ENCODE data around the gene ARHGAP26. TPM values are rescaled to one million over a fixed set of nuclear protein-coding genes. Genes with fewer than 3 reads are reported as not detected.

ARHGAP26 gene
- total and polyA plus RNA-seq, 12 donors: 7.5 to 45.8 (median 37.2) TPM

DNA sequence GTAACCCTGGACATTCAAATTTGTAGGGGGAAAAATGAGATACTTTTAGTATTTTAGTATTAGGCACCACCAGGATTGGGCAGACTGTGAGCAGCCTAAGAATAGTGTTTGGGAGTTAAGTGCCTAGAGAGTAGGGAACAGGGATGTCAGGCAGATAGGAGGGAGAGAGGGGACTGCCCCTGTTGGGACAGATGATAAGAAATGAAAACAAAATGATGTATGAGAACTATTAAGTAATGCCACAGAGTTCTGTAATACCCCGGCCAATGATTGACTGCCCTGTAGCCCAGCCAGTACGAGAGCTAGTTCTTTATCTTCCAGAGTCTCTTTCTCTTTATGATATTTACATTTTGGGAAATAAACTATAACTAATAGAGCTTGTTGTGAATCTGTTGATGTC lies 24.4 kb downstream of the ARHGAP26 start:
- Histone ChIP-seq H3K27ac (peak overlapping the region in 6 of 10 donors; percentile 15 to 91 (median 38)), H3K9me3 (no peaks in the 10 kb centered on the region), H3K4me1 (peaks cover 9 to 77% (median 65%) of the 10 kb centered on the region in 9 donors), H3K4me3 (no peak overlapping the region), H3K36me3 (no peaks in the 10 kb centered on the region), H3K27me3 (no peaks in the 10 kb centered on the region)
- DNase-seq (no peak), ATAC-seq (peak in 6 of 8 donors; percentile 20 to 77 (median 66))
- 47 to 57% methylated on average over 2 of the region's 2 CpGs for WGBS, 2 donors
- intact Hi-C loops (cut with DNase I): no loop called here
- TF ChIP-seq, protein P1, sequence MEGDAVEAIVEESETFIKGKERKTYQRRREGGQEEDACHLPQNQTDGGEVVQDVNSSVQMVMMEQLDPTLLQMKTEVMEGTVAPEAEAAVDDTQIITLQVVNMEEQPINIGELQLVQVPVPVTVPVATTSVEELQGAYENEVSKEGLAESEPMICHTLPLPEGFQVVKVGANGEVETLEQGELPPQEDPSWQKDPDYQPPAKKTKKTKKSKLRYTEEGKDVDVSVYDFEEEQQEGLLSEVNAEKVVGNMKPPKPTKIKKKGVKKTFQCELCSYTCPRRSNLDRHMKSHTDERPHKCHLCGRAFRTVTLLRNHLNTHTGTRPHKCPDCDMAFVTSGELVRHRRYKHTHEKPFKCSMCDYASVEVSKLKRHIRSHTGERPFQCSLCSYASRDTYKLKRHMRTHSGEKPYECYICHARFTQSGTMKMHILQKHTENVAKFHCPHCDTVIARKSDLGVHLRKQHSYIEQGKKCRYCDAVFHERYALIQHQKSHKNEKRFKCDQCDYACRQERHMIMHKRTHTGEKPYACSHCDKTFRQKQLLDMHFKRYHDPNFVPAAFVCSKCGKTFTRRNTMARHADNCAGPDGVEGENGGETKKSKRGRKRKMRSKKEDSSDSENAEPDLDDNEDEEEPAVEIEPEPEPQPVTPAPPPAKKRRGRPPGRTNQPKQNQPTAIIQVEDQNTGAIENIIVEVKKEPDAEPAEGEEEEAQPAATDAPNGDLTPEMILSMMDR (IDR thresholded peaks at IDR 0.05): no peak

DNA sequence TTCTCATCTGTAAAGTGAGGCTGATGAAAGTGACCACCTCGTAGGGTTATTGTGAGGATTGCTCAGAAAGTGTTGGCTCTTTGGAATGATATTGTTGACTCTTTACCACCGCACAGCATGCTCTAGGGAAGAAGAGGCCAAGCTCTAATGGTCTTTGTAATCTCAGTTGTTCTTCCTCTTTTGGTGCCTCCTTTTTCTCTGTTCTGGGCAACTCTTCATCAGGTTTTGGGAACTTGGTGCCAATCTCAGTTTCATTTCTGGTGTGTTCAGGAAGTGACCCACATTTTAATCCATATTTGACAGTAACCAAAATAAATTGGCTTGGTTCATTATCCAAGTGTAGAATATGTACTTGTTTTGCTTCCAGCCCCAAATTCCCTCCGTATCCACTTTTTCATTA lies 25.1 kb downstream of the ARHGAP26 start:
- H3K4me1 ChIP-seq: peaks cover 9 to 79% (median 63%) of the 10 kb centered on the region in 9 donors
- H3K4me3 ChIP-seq: no peak overlapping the region
- 81 to 92% methylated on average over 3 of the region's 3 CpGs for WGBS, 2 donors
- intact Hi-C loops (cut with DNase I): no loop called here
- TF ChIP-seq, protein P1 (IDR thresholded peaks at IDR 0.05): no peak
- H3K36me3 ChIP-seq: no peaks in the 10 kb centered on the region
- H3K9me3 ChIP-seq: no peaks in the 10 kb centered on the region
- ATAC-seq: peak in 6 of 8 donors; percentile 14 to 23 (median 17)
- H3K27ac ChIP-seq: peak overlapping the region in 5 of 10 donors; percentile 15 to 91 (median 44)
- H3K27me3 ChIP-seq: no peaks in the 10 kb centered on the region
- no peak for DNase-seq

DNA sequence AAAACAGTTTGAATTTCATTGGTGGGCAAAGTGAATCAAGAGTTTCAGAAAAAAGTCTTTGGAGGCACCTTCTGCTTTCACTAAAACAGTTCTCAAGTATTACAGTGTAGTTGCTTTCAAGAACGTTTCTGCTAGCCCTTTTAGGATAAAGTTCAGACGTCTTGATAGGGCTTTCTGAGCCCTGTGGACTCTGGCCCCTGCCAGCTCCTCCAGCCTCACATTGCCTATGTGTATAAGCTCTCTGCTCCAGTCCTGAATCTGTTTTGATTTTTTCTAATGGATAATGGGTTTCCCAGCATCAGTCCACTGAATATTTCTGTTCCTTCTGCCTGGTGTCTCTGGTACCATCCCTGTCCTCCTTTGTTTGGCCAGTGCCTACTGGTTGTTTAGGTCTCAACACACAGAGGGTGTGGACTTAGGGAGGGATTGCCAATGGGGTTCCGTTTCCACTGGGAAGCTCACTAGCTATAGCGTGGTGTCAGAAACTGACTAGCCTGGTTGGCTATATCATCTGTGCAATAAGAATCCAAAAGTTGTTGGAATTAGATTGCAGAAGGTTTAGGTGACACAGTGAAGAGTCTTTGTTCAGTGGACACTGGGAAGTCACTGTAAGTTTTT lies 26.4 kb downstream of the ARHGAP26 start:
- ATAC-seq (no peak), DNase-seq (no peak)
- WGBS, 2 donors: 68 to 72% methylated on average over 4 of the region's 4 CpGs
- TF ChIP-seq, protein P1 (IDR thresholded peaks at IDR 0.05): no peak
- no peaks in the 10 kb centered on the region for H3K9me3 ChIP-seq
- no peak overlapping the region for H3K4me3 ChIP-seq
- H3K4me1 ChIP-seq: peaks cover 9 to 93% (median 72%) of the 10 kb centered on the region in 9 donors
- no peaks in the 10 kb centered on the region for H3K36me3 ChIP-seq
- intact Hi-C loops (cut with DNase I): no loop called here
- H3K27ac ChIP-seq: peak overlapping the region in 2 of 10 donors; percentile 1 to 91
- H3K27me3 ChIP-seq: no peaks in the 10 kb centered on the region

DNA sequence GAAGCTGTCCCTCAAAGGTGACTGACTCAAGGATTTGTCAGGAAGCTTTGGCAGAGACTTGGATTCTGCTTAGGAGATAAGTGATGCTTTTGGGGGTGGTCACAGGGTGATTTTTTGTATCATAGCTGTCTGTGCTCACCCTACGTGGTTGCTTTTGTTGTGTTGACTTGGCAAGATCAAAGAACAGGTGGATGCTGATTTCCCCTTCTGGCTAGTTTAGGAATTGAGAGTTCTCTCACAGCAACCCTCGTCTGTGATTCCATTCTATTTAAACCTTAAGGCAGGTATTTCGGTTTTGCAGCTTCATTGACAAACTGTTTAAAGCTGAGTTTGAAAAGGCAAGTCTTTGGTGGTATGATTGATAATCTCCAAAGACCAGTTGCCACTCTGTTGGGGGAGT lies 27.2 kb downstream of the ARHGAP26 start:
- no peak for DNase-seq
- TF ChIP-seq, protein P1 (IDR thresholded peaks at IDR 0.05): no peak
- Histone ChIP-seq H3K9me3 (no peaks in the 10 kb centered on the region), H3K27ac (peak overlapping the region in 3 of 10 donors; percentile 0 to 91 (median 63)), H3K36me3 (no peaks in the 10 kb centered on the region), H3K27me3 (no peaks in the 10 kb centered on the region), H3K4me3 (no peak overlapping the region), H3K4me1 (peaks cover 9 to 96% (median 76%) of the 10 kb centered on the region in 9 donors)
- 72 to 81% methylated on average over 3 of the region's 3 CpGs for WGBS, 2 donors
- intact Hi-C loops (cut with DNase I): no loop called here
- ATAC-seq: no peak

Measured in heart right ventricle (tissue), 16 donors.